Natural killer cell (primary cell): Measurements from ENCODE around the gene YIPF4. TPM values are rescaled to one million over a fixed set of nuclear protein-coding genes. Genes with fewer than 3 reads are reported as not detected.
A peak's percentile ranks its signal among the peaks of the same experiment; 100 is the strongest.
"Not testable (repeated sequence)": the region's sequence is repeated elsewhere in the genome, so short reads cannot be mapped to it uniquely, and the experiment has no call there.

Experiments
- ATAC-seq, 3 donors: fragments of 150-1000 bp in 2 of 3; fragments of 200-7000 bp in 1 of 3; cut with Tn5 transposase; 1 replicate in 1 of 3; 2 replicates in 2 of 3; pipeline ENCODE4 v1.10.0; 2021; ENCODE audit warnings: mild to moderate bottlenecking in 2 of 3, moderate library complexity in 2 of 3
- DNase-seq, 2 donors: peaks; one replicate each; pipeline versions ENCODE4 v3.0.0 to v3.0.0-alpha.2; 2013 to 2021; ENCODE audit warnings: mixed read lengths in 1 of 2
- H3K27ac ChIP-seq: one replicate; pipeline ENCODE4 v1.5.1; 2013; ENCODE audit warnings: mild to moderate bottlenecking, low read length
- H3K27me3 ChIP-seq: one replicate; pipeline ENCODE4 v1.6.1; 2013; ENCODE audit warnings: low read length; ENCODE audit not compliant: control insufficient read depth, insufficient read depth
- H3K36me3 ChIP-seq: one replicate; pipeline ENCODE4 v1.6.1; 2013; ENCODE audit warnings: low read length; ENCODE audit not compliant: control insufficient read depth, insufficient read depth
- H3K4me1 ChIP-seq: one replicate; pipeline ENCODE4 v1.6.1; 2013; ENCODE audit warnings: low read length; ENCODE audit not compliant: control insufficient read depth, insufficient read depth
- H3K4me3 ChIP-seq: one replicate; pipeline ENCODE4 v1.5.1; 2013; ENCODE audit warnings: low read length
- H3K9me3 ChIP-seq: one replicate; pipeline ENCODE4 v1.6.1; 2013; ENCODE audit warnings: low read length; ENCODE audit not compliant: control insufficient read depth, insufficient read depth
- H3K27ac Mint-ChIP-seq, 2 donors: one replicate each; pipeline ENCODE4 v1.8.0; 2022; ENCODE audit warnings: mild to moderate bottlenecking in 2 of 2, mixed read lengths in 2 of 2, moderate library complexity in 1 of 2
- H3K27me3 Mint-ChIP-seq, 2 donors: one replicate each; pipeline ENCODE4 v1.8.0; 2022; ENCODE audit warnings: low read depth in 2 of 2, mixed read lengths in 2 of 2
- H3K36me3 Mint-ChIP-seq: one replicate; pipeline ENCODE4 v1.8.0; 2022; ENCODE audit warnings: mixed read lengths
- H3K4me1 Mint-ChIP-seq, 2 donors: one replicate each; pipeline ENCODE4 v1.8.0; 2022; ENCODE audit warnings: mixed read lengths in 2 of 2
- H3K4me3 Mint-ChIP-seq: one replicate; pipeline ENCODE4 v1.8.0; 2022; ENCODE audit warnings: mild to moderate bottlenecking, moderate library complexity, mixed read lengths
- H3K9me3 Mint-ChIP-seq, 2 donors: one replicate each; pipeline ENCODE4 v1.8.0; 2022; ENCODE audit warnings: mixed read lengths in 2 of 2
- WGBS: methylation state at CpG from one replicate; pipeline ENCODE4 v1.1.7; 2013; ENCODE audit warnings: missing lambda C conversion rate; ENCODE audit not compliant: insufficient coverage; 5-methylcytosine and 5-hydroxymethylcytosine counted together
- intact Hi-C: fragments of 100-400 bp; cut with micrococcal nuclease; formaldehyde crosslinking; loops from one replicate; pipeline ENCODE4 v1.14.2; 2022
- total RNA-seq, 4 donors: library from RNA; stranded (reverse); fragments of 120-200 nt in 1 of 4; gene quantifications; one replicate each; pipeline versions ENCODE4 v1.2.3 to v1.2.4, GENCODE V29; 2013 to 2022
- TF ChIP-seq, protein P1 (sequence below): fragments of 200-600 bp; IDR thresholded peaks from one replicate; pipeline ENCODE4 v1.8.0; 2022; ENCODE audit warnings: antibody characterized with exemption

Gene YIPF4
- total RNA-seq, 3 donors from 2014 or later (not counting 1 experiment from before 2014, with no cell fraction given) = 17.9 to 34.9 (median 18.1) TPM

DNA sequence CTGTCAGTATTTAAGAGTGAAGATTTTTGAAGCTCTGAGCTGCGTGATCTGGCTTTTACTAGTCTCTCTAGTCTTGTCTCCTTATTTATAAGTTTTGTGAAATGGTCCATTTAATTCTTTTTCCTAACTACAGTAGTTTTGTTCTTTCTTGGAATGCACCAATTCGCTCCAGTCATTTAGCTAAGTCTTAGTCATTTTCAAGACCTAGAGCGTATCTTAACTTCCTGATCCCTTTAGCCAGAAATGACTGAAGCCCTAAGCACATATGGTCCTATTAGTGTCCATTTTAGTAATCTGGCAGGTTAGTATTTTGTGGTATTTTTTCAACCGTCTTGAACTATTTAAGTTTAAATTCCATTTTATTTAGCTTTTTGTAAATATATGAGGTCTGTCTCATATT lies 82.7 kb downstream of the YIPF4 start:
- 78% methylated on average over 3 of the region's 4 CpGs for WGBS
- peaks cover 55 to 73% of the 10 kb centered on the region in 2 donors for H3K4me1 Mint-ChIP-seq
- peaks cover 15% of the 10 kb centered on the region for H3K4me1 ChIP-seq
- no peaks in the 10 kb centered on the region for H3K9me3 Mint-ChIP-seq
- H3K27me3 ChIP-seq = no peaks in the 10 kb centered on the region
- H3K27ac ChIP-seq = no peak overlapping the region
- H3K27me3 Mint-ChIP-seq = no peaks in the 10 kb centered on the region
- TF ChIP-seq, protein P1, sequence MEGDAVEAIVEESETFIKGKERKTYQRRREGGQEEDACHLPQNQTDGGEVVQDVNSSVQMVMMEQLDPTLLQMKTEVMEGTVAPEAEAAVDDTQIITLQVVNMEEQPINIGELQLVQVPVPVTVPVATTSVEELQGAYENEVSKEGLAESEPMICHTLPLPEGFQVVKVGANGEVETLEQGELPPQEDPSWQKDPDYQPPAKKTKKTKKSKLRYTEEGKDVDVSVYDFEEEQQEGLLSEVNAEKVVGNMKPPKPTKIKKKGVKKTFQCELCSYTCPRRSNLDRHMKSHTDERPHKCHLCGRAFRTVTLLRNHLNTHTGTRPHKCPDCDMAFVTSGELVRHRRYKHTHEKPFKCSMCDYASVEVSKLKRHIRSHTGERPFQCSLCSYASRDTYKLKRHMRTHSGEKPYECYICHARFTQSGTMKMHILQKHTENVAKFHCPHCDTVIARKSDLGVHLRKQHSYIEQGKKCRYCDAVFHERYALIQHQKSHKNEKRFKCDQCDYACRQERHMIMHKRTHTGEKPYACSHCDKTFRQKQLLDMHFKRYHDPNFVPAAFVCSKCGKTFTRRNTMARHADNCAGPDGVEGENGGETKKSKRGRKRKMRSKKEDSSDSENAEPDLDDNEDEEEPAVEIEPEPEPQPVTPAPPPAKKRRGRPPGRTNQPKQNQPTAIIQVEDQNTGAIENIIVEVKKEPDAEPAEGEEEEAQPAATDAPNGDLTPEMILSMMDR = no peak
- H3K9me3 ChIP-seq = no peaks in the 10 kb centered on the region
- no peaks in the 10 kb centered on the region for H3K36me3 Mint-ChIP-seq
- no peak overlapping the region for H3K4me3 Mint-ChIP-seq
- intact Hi-C loops = no loop called here
- H3K27ac Mint-ChIP-seq = peak overlapping the region; percentile 83 to 93
- no peak for ATAC-seq
- H3K4me3 ChIP-seq = no peak overlapping the region
- DNase-seq = no peak
- no peaks in the 10 kb centered on the region for H3K36me3 ChIP-seq

DNA sequence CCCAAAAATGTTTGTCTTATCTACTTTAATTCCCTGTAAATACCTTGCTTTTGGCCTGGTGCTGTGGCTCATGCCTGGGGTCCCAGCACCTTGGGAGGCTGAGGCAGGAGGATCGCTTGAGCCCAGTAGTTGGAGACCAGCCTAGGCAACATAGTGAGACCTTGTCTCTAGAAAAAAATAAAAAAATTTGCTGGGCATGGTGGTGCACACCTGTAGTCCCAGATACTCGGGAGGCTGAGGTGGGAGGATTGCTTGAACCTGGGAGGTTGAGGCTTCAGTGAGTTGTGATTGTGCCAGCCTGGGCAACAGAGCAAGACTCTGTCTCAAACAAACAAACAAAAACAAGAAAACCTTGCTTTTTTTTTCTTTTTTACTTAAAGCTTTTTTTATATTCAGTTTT lies 85.3 kb downstream of the YIPF4 start:
- ATAC-seq, H3K27ac ChIP-seq, H3K27me3 ChIP-seq, H3K4me3 Mint-ChIP-seq, H3K9me3 Mint-ChIP-seq, H3K9me3 ChIP-seq, H3K27me3 Mint-ChIP-seq, DNase-seq, intact Hi-C loops, H3K36me3 ChIP-seq, H3K4me3 ChIP-seq, H3K36me3 Mint-ChIP-seq: not testable (repeated sequence)
- Mint-ChIP-seq H3K4me1 (peaks cover 73 to 81% of the 10 kb centered on the region in 2 donors), H3K27ac (peak overlapping the region; percentile 64)
- peaks cover 10% of the 10 kb centered on the region for H3K4me1 ChIP-seq
- 100% methylated on average over 2 of the region's 2 CpGs for WGBS

DNA sequence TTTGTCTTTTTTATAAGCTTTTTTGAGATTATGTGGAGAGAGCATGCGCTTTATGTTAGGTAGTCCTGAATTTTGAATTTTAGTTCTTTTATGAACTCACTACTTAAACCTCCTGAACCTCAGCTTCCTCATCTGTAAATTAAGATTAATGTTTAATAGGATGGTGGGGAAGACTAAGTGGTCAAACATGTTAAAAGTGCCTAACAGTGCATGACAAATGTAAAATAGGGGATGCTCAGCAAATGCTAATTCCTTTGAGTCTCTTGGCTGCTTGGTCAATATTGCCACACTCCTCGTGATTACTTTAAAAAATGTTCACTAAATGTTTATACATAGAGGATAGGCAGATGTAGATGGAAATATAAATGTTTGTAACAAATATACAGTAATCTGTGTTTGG lies 85.9 kb downstream of the YIPF4 start:
- H3K9me3 Mint-ChIP-seq = no peaks in the 10 kb centered on the region
- H3K9me3 ChIP-seq = no peaks in the 10 kb centered on the region
- no peak for DNase-seq
- H3K36me3 Mint-ChIP-seq = no peaks in the 10 kb centered on the region
- no peaks in the 10 kb centered on the region for H3K27me3 ChIP-seq
- peaks cover 7% of the 10 kb centered on the region for H3K4me1 ChIP-seq
- no peak for ATAC-seq
- no peak overlapping the region for H3K27ac ChIP-seq
- no peaks in the 10 kb centered on the region for H3K27me3 Mint-ChIP-seq
- peak overlapping the region; percentile 64 for H3K27ac Mint-ChIP-seq
- WGBS = 80% methylated on average over 1 of the region's 2 CpGs
- intact Hi-C loops = no loop called here
- no peak overlapping the region for H3K4me3 ChIP-seq
- peaks cover 70 to 80% of the 10 kb centered on the region in 2 donors for H3K4me1 Mint-ChIP-seq
- TF ChIP-seq, protein P1 = no peak
- no peak overlapping the region for H3K4me3 Mint-ChIP-seq
- H3K36me3 ChIP-seq = no peaks in the 10 kb centered on the region

DNA sequence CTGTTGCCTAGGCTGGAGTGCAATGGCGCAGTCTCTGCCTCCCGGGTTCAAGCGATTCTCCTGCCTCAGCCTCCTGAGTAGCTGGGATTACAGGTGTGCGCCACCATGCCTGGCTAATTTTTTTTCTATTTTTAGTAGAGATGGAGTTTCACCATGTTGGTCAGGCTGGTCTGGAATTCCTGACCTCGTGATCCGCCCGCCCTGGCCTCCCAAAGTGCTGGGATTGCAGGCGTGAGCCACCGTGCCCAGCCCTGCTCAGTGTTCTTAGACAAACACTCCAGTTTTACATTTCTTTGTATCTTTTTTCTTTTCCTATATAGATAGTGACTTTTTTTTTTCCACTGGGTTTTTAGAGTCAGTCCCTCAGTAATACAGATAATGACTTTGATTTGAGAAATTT lies 86.6 kb downstream of the YIPF4 start:
- Mint-ChIP-seq H3K4me1 (peaks cover 70 to 80% of the 10 kb centered on the region in 2 donors), H3K27ac (peak overlapping the region; percentile 64), H3K4me3 (peak overlapping the region; percentile 1)
- H3K36me3 Mint-ChIP-seq, intact Hi-C loops, DNase-seq, H3K27ac ChIP-seq, H3K4me3 ChIP-seq, H3K9me3 Mint-ChIP-seq, H3K9me3 ChIP-seq, H3K27me3 ChIP-seq, H3K27me3 Mint-ChIP-seq, ATAC-seq, H3K4me1 ChIP-seq, H3K36me3 ChIP-seq: not testable (repeated sequence)
- 96% methylated on average over 8 of the region's 9 CpGs for WGBS

DNA sequence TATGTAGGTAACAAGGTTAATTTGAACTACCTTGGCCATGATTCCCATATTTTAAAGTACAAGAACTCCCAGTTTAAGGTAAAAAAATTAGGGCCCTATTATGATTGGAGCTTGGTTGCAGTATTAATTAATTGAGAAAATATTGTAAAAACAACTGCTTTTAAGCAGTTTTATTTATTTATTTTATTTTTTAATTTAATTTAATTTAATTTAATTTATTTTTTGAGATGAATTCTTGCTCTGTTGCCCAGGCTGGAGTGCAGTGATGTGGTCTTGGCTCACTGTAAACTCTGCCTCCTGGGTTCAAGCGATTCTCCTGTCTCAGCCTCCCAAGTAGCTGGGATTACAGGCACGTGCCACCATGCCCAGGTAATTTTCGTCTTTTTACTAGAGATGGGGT lies 88.0 kb downstream of the YIPF4 start:
- peaks cover 56 to 68% of the 10 kb centered on the region in 2 donors for H3K4me1 Mint-ChIP-seq
- DNase-seq, H3K27me3 ChIP-seq, ATAC-seq, H3K36me3 ChIP-seq, H3K9me3 Mint-ChIP-seq, H3K27me3 Mint-ChIP-seq, H3K36me3 Mint-ChIP-seq, H3K4me3 Mint-ChIP-seq, H3K27ac Mint-ChIP-seq, H3K27ac ChIP-seq, intact Hi-C loops, H3K9me3 ChIP-seq, H3K4me1 ChIP-seq, H3K4me3 ChIP-seq: not testable (repeated sequence)
- WGBS = 98% methylated on average over 3 of the region's 3 CpGs

Other genes with a start within 250 kb of the YIPF4 start
- 10 to 100 TPM; 24.3 to 36.6 (median 25.7) TPM for gene DPY30, start 238.1 kb upstream of the YIPF4 start, total RNA-seq
- gene SPAST, start 214.3 kb upstream of the YIPF4 start, total RNA-seq = 10 to 100 TPM; 16.8 to 27.5 (median 22.5) TPM
- 10 to 100 TPM in 2 of 3 donors, 1 to 10 TPM in 1; 8.3 to 14.0 (median 12.8) TPM for gene SLC30A6, start 112.0 kb upstream of the YIPF4 start, total RNA-seq
- under 1 TPM; 0.30 to 0.54 (median 0.36) TPM for gene NLRC4, start 13.0 kb upstream of the YIPF4 start, total RNA-seq
- gene BIRC6, start 79.1 kb downstream of the YIPF4 start, total RNA-seq = 100 to 1,000 TPM; 190 to 225 (median 224) TPM